ENCODE data around the gene SCN3A.

GRCh38 chr2:165253178-165253577 lies 49.3 kb upstream of the SCN3A start:
- TF ChIP-seq CTCF (IDR thresholded peaks at IDR 0.05; ENCODE audit: borderline replicate concordance, extremely low read depth, low read length, poor library complexity, severe bottlenecking) (no peak), EZH2 (IDR thresholded peaks at IDR 0.05; ENCODE audit: borderline replicate concordance, low read depth, low read length, severe bottlenecking) (no peak)

Measured in DND-41 (cell line).